HepG2 (cell line): Measurements from ENCODE around the gene SRSF10. TPM values are rescaled to one million over a fixed set of nuclear protein-coding genes. Genes with fewer than 3 reads are reported as not detected.

Experiments
- ATAC-seq: fragments of 200-7000 bp; cut with Tn5 transposase; 3 replicates; pipeline ENCODE4 v1.9.1; 2020; ENCODE audit warnings: mild to moderate bottlenecking, moderate library complexity
- BruUV-seq: library from RNA; stranded (reverse); fragments of 400-500 nt; replicated peaks from 2 replicates; lab custom pipeline; 2021; lab: Mats Ljungman, UMichigan
- CTCF ChIA-PET: fragments of 300-600 bp; formaldehyde crosslinking; extraction: SDS; loops from one replicate; lab custom pipeline; 2021; ENCODE audit warnings: low total read pairs, inconsistent platforms, low intra/inter-chr PET ratio; lab: Yijun Ruan, JAX
- POLR2A ChIA-PET: fragments of 350-600 bp; sonication (Branson Sonifier 250); formaldehyde crosslinking; loops from one replicate; lab custom pipeline; 2020; ENCODE audit warnings: antibody characterized with exemption, inconsistent platforms; lab: Yijun Ruan, JAX
- DNase-seq: peaks from one replicate; pipeline ENCODE4 v3.0.0-alpha.2; 2015; ENCODE audit warnings: low spot score
- FAIRE-seq: peaks from 3 replicates; lab custom pipeline; 2011; peaks lifted over from hg19 to GRCh38; lab: Jason Lieb, UNC
- H2AFZ ChIP-seq: one replicate; pipeline ENCODE4 v1.6.1; 2011; ENCODE audit warnings: low read length, inconsistent platforms
- H3K27ac ChIP-seq: fragments of 300-600 bp; 3 replicates; pipeline ENCODE4 v1.8.0; 2011; ENCODE audit warnings: mixed run types, mild to moderate bottlenecking, mixed read lengths, low read length, inconsistent platforms; ENCODE audit not compliant: insufficient read depth; ENCODE audit errors: extremely low read length
- H3K27me3 ChIP-seq, 2 experiments: fragments of 200-600 bp in 1 of 2; 2 replicates in 1 of 2; 3 replicates in 1 of 2; pipeline versions ENCODE4 v1.6.0 to v1.8.0; 2011; ENCODE audit warnings: low read length in 2 of 2, mild to moderate bottlenecking in 2 of 2, moderate library complexity in 2 of 2, inconsistent platforms in 1 of 2; ENCODE audit not compliant: insufficient read depth in 2 of 2, control insufficient read depth in 1 of 2
- H3K36me3 ChIP-seq, 2 experiments: fragments of 200-600 bp in 1 of 2; replicated peaks in 1 of 2; 2 replicates in 1 of 2; 3 replicates in 1 of 2; pipeline versions ENCODE4 v1.5.1 to v1.8.0; 2011; ENCODE audit warnings: low read length in 2 of 2, inconsistent platforms in 1 of 2; ENCODE audit not compliant: insufficient read depth in 2 of 2, control insufficient read depth in 1 of 2
- H3K4me1 ChIP-seq: 2 replicates; pipeline ENCODE4 v1.5.1; 2012; ENCODE audit warnings: low read length, inconsistent platforms; ENCODE audit not compliant: insufficient read depth
- H3K4me2 ChIP-seq: 2 replicates; pipeline ENCODE4 v1.6.0; 2011; ENCODE audit warnings: low read depth, low read length, inconsistent platforms
- H3K4me3 ChIP-seq, 3 experiments: fragments of 200-600 bp in 1 of 3; sonication (generic), shearing (Covaris generic) in 1 of 3; replicated peaks in 1 of 3; 2 replicates each; pipeline ENCODE4 v1.5.1; 2011 to 2016; ENCODE audit warnings: low read length in 3 of 3, inconsistent platforms in 2 of 3, low read depth in 2 of 3, mild to moderate bottlenecking in 2 of 3, control low read depth in 1 of 3, mixed read lengths in 1 of 3; ENCODE audit not compliant: insufficient read depth in 1 of 3
- H3K79me2 ChIP-seq: one replicate; pipeline ENCODE4 v1.6.1; 2011; ENCODE audit warnings: low read length, inconsistent platforms; ENCODE audit not compliant: insufficient read depth
- H3K9ac ChIP-seq: 2 replicates; pipeline ENCODE4 v1.6.0; 2011; ENCODE audit warnings: mild to moderate bottlenecking, low read depth, low read length, inconsistent platforms; ENCODE audit not compliant: insufficient read depth
- H3K9me3 ChIP-seq: 2 replicates; pipeline ENCODE4 v1.5.1; 2012; ENCODE audit warnings: mild to moderate bottlenecking, low read length
- H4K20me1 ChIP-seq: 2 replicates; pipeline ENCODE4 v1.6.0; 2011; ENCODE audit warnings: inconsistent platforms, mild to moderate bottlenecking, low read length, moderate library complexity; ENCODE audit not compliant: insufficient read depth
- BCL6 ChIP-seq: IDR thresholded peaks from 2 replicates; pipeline ENCODE4 v1.6.1; 2016; ENCODE audit warnings: missing genetic modification reagents, missing compliant biosample characterization
- ERF ChIP-seq: IDR thresholded peaks from 2 replicates; pipeline ENCODE4 v1.6.1; 2018; ENCODE audit warnings: missing biosample characterization, missing genetic modification reagents
- HNRNPLL ChIP-seq: fragments of 200-400 bp; formaldehyde crosslinking; IDR thresholded peaks from 2 replicates; pipeline ENCODE4 v1.6.1; 2017; ENCODE audit warnings: mild to moderate bottlenecking, low read depth, low read length; ENCODE audit not compliant: poor library complexity, severe bottlenecking
- MBD4 ChIP-seq: IDR thresholded peaks from 2 replicates; pipeline ENCODE4 v1.6.1; 2012; ENCODE audit warnings: low read length, inconsistent platforms, borderline replicate concordance
- NFYC ChIP-seq: IDR thresholded peaks from 2 replicates; pipeline ENCODE4 v1.6.1; 2016; ENCODE audit warnings: missing genetic modification reagents, missing compliant biosample characterization
- NPAS2 ChIP-seq: sonication (generic); formaldehyde crosslinking; IDR thresholded peaks from 2 replicates; pipeline ENCODE4 v1.8.0; 2022; ENCODE audit warnings: mild to moderate bottlenecking, missing genetic modification reagents, borderline replicate concordance
- RELA ChIP-seq: sonication (generic); formaldehyde crosslinking; IDR thresholded peaks from 2 replicates; pipeline ENCODE4 v1.4.0; 2020; ENCODE audit warnings: missing genetic modification reagents
- ZNF577 ChIP-seq: sonication (generic); formaldehyde crosslinking; IDR thresholded peaks from 2 replicates; pipeline ENCODE4 v1.4.0; 2020; ENCODE audit warnings: mild to moderate bottlenecking, low read depth, missing genetic modification reagents, borderline replicate concordance
- ZNF652 ChIP-seq: IDR thresholded peaks from 2 replicates; pipeline ENCODE4 v1.6.1; 2016; ENCODE audit warnings: low read depth, borderline replicate concordance
- WGBS: methylation state at CpG from one replicate; pipeline ENCODE4 v1.1.6; 2017; ENCODE audit warnings: low lambda C conversion rate; 5-methylcytosine and 5-hydroxymethylcytosine counted together
- in situ Hi-C: cut with HindIII; loops from 2 replicates; pipeline ENCODE4 v1.10.0; 2017; ENCODE audit warnings: low pct_unique_long_range_greater_than_20kb; ENCODE audit not compliant: extremely low pct_ligation_motif_present
- intact Hi-C: fragments of 100-400 bp; cut with micrococcal nuclease; formaldehyde crosslinking; loops from one replicate; pipeline ENCODE4 v1.10.0; 2022; ENCODE audit not compliant: unreplicated experiment
- polyA plus RNA-seq, 8 experiments: library from polyadenylated mRNA; depleted of rRNA in 3 of 8; stranded (reverse) in 7 of 8; unstranded in 1 of 8; fragments of >200 nt; fragmentation: Illumina TruSeq in 4 of 8; extraction: Trizol in 4 of 8; gene quantifications; 2 replicates each; pipeline versions ENCODE4 v1.2.1 to v1.2.3, GENCODE V29; 2011 to 2016; ENCODE audit warnings: low read depth in 4 of 8, missing spikeins in 1 of 8, mixed read lengths in 1 of 8; ENCODE audit not compliant: insufficient read depth in 1 of 8
- total RNA-seq, 5 experiments: library from RNA; depleted of rRNA; stranded (reverse); fragments of >200 nt; fragmentation: Illumina TruSeq; extraction: Trizol; gene quantifications; 2 replicates each; pipeline ENCODE4 v1.2.3, GENCODE V29; 2016; ENCODE audit warnings: low read depth in 1 of 5

SRSF10 gene
- total and polyA plus RNA-seq, 2 of the 13 experiments (the other 11 are each of a cell fraction or from before 2014, with no cell fraction given): 126 to 186 TPM

DNA sequence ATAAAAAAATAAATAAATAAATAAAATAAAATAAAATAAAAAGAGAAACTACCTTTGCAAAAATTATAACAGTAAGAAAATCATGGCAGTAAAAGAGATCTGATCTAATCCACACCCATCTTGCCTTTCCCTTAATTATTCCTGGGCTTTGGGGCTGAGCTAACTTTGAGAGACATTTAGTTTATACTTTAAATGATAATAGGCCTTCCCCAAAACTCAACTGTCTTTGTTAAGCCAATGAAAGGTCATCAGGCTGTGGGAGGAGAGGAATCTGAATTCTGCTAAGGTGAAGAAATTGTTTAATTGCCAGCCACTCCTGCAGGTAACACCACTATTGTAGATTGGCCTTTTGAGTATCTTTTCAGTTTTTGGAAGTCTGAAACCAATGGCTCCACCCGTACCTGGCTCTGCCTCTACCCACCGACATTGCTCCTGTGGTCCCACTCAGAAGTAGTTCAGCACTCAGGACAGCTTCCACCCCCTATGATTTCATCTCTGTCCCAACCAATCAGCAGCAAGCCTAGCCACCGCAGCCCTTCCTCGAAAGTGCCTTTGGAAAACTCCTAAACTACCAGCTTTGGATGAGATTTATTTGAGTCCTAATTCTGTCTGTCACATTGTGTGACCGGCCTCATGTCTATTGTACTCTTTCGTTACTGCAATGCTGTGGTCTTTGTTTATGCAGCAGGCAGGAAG lies 43.5 kb downstream of the SRSF10 start (continued):
- no peak for TF ChIP-seq RELA (CRISPR knock-in tag)
- no peak for TF ChIP-seq ZNF577 (CRISPR knock-in tag)
- TF ChIP-seq HNRNPLL: no peak
- TF ChIP-seq MBD4: no peak
- TF ChIP-seq NFYC (CRISPR knock-in tag): 0 out of 2 replicates have a peak, but pooled peaks have one; percentile 22
- no peak for TF ChIP-seq NPAS2
- peak; percentile 46 for TF ChIP-seq BCL6 (CRISPR knock-in tag)
- TF ChIP-seq, all 625 proteins: peak for 6

DNA sequence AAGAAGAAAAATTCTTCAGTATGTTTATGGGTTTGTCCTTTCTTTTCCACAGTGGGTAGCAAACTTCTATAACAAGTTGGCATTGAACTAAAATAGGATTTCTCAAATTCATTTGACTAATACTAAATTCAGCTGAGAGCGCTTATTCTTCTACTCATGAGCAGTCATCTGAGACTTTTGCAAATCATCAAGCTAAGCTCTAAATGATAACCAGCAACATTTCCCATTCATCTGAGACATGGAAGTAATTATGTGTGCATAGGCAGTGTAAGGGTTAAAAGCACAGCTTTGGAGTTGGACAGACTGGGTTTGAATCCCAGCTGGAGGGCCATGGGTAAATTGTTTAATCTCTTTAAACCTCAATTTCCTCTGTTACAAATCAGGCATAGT lies 48.6 kb downstream of the SRSF10 start:
- no peak for TF ChIP-seq ERF (CRISPR knock-in tag)
- peak; percentile 26; the same call in 1 of the 2 replicates for TF ChIP-seq ZNF652 (CRISPR knock-in tag)
- DNase-seq (no peak), FAIRE-seq (no peak), ATAC-seq (no peak)
- no peaks in the 10 kb centered on the region for H3K9me3 ChIP-seq
- H4K20me1 ChIP-seq: no peaks in the 10 kb centered on the region
- in situ Hi-C loops (no loop called here), intact Hi-C loops (no loop called here)
- ChIA-PET CTCF (no interaction called here), POLR2A (no interaction called here)
- no peak overlapping the region for H3K4me2 ChIP-seq
- no peak overlapping the region for H3K9ac ChIP-seq
- no peaks in the 10 kb centered on the region for H3K36me3 ChIP-seq
- H3K79me2 ChIP-seq: no peaks in the 10 kb centered on the region
- H2AFZ ChIP-seq: no peak overlapping the region
- 100% methylated on average over 1 of the region's 1 CpG for WGBS
- no peak overlapping the region for H3K4me3 ChIP-seq
- no peak overlapping the region for H3K27ac ChIP-seq
- H3K27me3 ChIP-seq: peaks cover 0 to 13% of the 10 kb centered on the region in 2 experiments; a peak in 2 of 5 replicates
- no TSS peak for BruUV-seq
- peaks cover 1% of the 10 kb centered on the region for H3K4me1 ChIP-seq
